ENCODE results near the gene ADNP.

- TF ChIP-seq CTCF (IDR thresholded peaks at IDR 0.05; ENCODE audit: poor library complexity, severe bottlenecking) (no peak), EP300 (conservative IDR thresholded peaks at IDR 0.05; ENCODE audit: poor library complexity, severe bottlenecking) (no peak), MXI1 (conservative IDR thresholded peaks at IDR 0.05; ENCODE audit: poor library complexity, severe bottlenecking) (no peak), EZH2 (IDR thresholded peaks at IDR 0.05; ENCODE audit: borderline replicate concordance, insufficient read depth, low read length, poor library complexity, severe bottlenecking) (no peak), TAF1 (IDR thresholded peaks at IDR 0.05; ENCODE audit: low read depth) (no peak), POLR2AphosphoS5 (IDR thresholded peaks at IDR 0.05) (no peak), RAD21 (conservative IDR thresholded peaks at IDR 0.05) (no peak)
These were observed 21.8 kb downstream of the ADNP start for GRCh38 chr20:50909413-50909812.

Measured in neural cell (in vitro differentiated cells).